ENCODE measurements around the gene NMT2.
A peak's percentile ranks its signal among the peaks of the same experiment; 100 is the strongest.

DNA sequence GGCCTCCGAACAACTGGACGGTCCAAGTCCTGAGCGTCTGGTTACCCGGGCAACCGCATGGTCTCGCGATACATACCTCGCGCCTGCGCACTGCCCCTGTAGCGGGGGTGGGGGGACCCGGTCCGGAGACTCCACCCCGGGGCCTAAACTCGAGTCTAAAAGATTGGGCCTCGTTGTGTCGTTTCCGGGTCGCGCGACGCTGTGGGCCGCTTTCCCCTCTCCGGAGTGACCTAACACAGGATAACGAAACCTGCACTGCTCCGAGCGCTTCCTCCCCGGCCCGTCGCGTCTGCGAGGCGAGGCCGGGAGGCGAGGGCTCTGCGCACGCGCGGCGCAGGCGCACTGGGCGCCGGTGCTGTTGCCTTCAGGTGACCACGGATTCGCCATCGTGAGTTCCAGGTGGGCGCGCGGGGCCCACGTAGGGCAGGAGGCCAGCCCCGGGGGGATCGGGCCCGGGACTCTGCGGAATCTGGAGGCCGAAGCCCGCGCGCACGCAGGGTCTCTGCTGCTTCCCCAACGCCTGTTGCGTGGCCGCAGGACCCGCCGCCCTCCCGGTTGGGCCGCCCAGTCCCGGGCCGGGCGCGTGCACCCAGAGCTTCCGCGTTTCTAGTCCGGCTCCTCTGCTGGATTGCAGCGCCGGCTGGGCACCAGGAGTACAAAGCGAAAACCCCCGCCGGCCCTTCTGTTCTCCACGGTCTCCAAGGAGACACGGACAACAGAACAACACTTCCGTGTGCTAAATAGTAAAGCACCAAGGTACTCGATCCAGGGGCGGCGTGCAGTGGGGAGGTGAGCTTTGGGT, 71.3 kb downstream of the NMT2 start, which contains the start of gene RPP38:
- TF ChIP-seq, protein P1, sequence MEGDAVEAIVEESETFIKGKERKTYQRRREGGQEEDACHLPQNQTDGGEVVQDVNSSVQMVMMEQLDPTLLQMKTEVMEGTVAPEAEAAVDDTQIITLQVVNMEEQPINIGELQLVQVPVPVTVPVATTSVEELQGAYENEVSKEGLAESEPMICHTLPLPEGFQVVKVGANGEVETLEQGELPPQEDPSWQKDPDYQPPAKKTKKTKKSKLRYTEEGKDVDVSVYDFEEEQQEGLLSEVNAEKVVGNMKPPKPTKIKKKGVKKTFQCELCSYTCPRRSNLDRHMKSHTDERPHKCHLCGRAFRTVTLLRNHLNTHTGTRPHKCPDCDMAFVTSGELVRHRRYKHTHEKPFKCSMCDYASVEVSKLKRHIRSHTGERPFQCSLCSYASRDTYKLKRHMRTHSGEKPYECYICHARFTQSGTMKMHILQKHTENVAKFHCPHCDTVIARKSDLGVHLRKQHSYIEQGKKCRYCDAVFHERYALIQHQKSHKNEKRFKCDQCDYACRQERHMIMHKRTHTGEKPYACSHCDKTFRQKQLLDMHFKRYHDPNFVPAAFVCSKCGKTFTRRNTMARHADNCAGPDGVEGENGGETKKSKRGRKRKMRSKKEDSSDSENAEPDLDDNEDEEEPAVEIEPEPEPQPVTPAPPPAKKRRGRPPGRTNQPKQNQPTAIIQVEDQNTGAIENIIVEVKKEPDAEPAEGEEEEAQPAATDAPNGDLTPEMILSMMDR (IDR thresholded peaks at IDR 0.05) = no peak
- TF ChIP-seq POLR2AphosphoS5 (IDR thresholded peaks at IDR 0.05; ENCODE audit: low read depth, low read length) = peak; percentile 79
- TF ChIP-seq, protein P2, sequence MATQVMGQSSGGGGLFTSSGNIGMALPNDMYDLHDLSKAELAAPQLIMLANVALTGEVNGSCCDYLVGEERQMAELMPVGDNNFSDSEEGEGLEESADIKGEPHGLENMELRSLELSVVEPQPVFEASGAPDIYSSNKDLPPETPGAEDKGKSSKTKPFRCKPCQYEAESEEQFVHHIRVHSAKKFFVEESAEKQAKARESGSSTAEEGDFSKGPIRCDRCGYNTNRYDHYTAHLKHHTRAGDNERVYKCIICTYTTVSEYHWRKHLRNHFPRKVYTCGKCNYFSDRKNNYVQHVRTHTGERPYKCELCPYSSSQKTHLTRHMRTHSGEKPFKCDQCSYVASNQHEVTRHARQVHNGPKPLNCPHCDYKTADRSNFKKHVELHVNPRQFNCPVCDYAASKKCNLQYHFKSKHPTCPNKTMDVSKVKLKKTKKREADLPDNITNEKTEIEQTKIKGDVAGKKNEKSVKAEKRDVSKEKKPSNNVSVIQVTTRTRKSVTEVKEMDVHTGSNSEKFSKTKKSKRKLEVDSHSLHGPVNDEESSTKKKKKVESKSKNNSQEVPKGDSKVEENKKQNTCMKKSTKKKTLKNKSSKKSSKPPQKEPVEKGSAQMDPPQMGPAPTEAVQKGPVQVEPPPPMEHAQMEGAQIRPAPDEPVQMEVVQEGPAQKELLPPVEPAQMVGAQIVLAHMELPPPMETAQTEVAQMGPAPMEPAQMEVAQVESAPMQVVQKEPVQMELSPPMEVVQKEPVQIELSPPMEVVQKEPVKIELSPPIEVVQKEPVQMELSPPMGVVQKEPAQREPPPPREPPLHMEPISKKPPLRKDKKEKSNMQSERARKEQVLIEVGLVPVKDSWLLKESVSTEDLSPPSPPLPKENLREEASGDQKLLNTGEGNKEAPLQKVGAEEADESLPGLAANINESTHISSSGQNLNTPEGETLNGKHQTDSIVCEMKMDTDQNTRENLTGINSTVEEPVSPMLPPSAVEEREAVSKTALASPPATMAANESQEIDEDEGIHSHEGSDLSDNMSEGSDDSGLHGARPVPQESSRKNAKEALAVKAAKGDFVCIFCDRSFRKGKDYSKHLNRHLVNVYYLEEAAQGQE (IDR thresholded peaks at IDR 0.05; ENCODE audit: insufficient read depth in 1 of 2, low read depth in 2 of 2, low read length in 1 of 2) = 0 out of 4 replicates have a peak, but pooled peaks of 1 of the 2 experiments have one; percentile 27
- TF ChIP-seq SIN3A (IDR thresholded peaks at IDR 0.05; ENCODE audit: borderline replicate concordance, insufficient read depth, low read depth, low read length) = peak; percentile 57; the same call in 1 of the 2 replicates
- 0 out of 2 replicates have a peak, but pooled peaks have one; percentile 20 for TF ChIP-seq TCF7L2 (IDR thresholded peaks at IDR 0.05; ENCODE audit: low read depth, low read length)

Measured in Panc1 (cell line).